NT2/D1 (cell line): ENCODE data around the gene LRRC31.

Source experiments
- DNase-seq: peaks from one replicate; pipeline ENCODE4 v3.0.0-alpha.2; 2011; ENCODE audit warnings: low read depth, low spot score
- H3K27me3 ChIP-seq: 2 replicates; pipeline ENCODE4 v1.6.0; 2011; ENCODE audit warnings: mild to moderate bottlenecking; ENCODE audit not compliant: insufficient read length, insufficient read depth
- H3K36me3 ChIP-seq: 2 replicates; pipeline ENCODE4 v1.6.1; 2011; ENCODE audit warnings: mild to moderate bottlenecking, low read length, mixed read lengths; ENCODE audit not compliant: insufficient read depth, insufficient read length
- H3K4me1 ChIP-seq: 2 replicates; pipeline ENCODE4 v1.5.1; 2011; ENCODE audit not compliant: insufficient read depth, insufficient read length
- H3K4me3 ChIP-seq: 2 replicates; pipeline ENCODE4 v1.5.1; 2011; ENCODE audit warnings: low read depth; ENCODE audit not compliant: insufficient read length
- H3K9ac ChIP-seq: 2 replicates; pipeline ENCODE4 v1.6.0; 2011; ENCODE audit warnings: low read depth; ENCODE audit not compliant: insufficient read length
- H3K9me3 ChIP-seq: 2 replicates; pipeline ENCODE4 v1.5.1; 2011; ENCODE audit warnings: mild to moderate bottlenecking, low read length; ENCODE audit not compliant: insufficient read depth
- SUZ12 ChIP-seq: IDR thresholded peaks from 2 replicates; pipeline ENCODE4 v1.6.1; 2011; ENCODE audit not compliant: insufficient read length, insufficient read depth; ENCODE audit errors: extremely low read depth
- YY1 ChIP-seq: IDR thresholded peaks from 2 replicates; pipeline ENCODE4 v1.6.1; 2011; ENCODE audit not compliant: insufficient read length, insufficient read depth
- ZNF274 ChIP-seq: IDR thresholded peaks from 2 replicates; pipeline ENCODE4 v1.6.1; 2011; ENCODE audit warnings: mild to moderate bottlenecking, low read depth, low read length

LRRC31 gene

DNA sequence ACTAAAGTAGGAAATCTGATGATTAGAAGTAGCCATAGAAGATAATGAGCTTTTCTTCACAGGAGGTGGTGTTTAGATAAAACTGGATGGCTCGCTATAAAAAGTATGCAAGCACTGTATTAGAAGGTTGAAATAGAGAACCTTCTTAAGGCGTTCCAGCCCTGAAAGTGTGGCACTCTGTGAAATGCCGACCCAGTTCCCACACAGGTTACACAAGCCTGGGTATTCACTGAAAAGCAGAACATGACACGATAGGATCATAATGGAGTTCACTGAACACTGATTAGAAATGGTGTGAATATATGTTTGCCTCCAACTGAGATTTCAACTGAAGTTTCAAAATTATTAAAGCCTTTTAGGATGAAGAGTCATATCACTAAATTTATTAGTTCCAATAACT is 42.0 kb downstream of the LRRC31 start:
- no peaks in the 10 kb centered on the region for H3K36me3 ChIP-seq
- H3K4me3 ChIP-seq = no peak overlapping the region
- H3K9me3 ChIP-seq = no peaks in the 10 kb centered on the region
- H3K27me3 ChIP-seq = no peaks in the 10 kb centered on the region
- H3K9ac ChIP-seq = no peak overlapping the region
- H3K4me1 ChIP-seq = no peaks in the 10 kb centered on the region
- TF ChIP-seq ZNF274 (no peak), SUZ12 (no peak), YY1 (no peak)
- no peak for DNase-seq

DNA sequence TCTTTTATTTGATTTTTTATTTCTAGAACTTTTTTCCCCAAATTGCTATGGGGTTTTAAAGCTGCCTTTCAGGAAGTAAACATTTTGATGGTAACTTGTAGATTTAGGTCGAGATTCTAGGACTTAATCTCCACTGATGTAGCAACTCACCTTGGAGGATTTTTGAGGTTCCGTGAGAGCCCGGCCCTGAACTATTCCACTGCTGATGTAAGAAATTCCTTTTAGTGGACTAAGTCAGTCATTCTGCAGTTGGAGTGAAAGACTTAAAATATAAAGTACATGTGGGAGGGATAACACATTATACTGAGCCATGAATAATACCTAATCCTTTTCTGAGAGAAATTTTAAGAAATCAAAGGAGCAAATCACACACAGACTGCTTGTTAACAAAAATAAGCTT is 44.4 kb downstream of the LRRC31 start:
- H3K9me3 ChIP-seq = no peaks in the 10 kb centered on the region
- no peak overlapping the region for H3K4me3 ChIP-seq
- no peaks in the 10 kb centered on the region for H3K4me1 ChIP-seq
- no peak overlapping the region for H3K9ac ChIP-seq
- no peaks in the 10 kb centered on the region for H3K36me3 ChIP-seq
- H3K27me3 ChIP-seq = no peaks in the 10 kb centered on the region
- TF ChIP-seq YY1 (no peak), SUZ12 (no peak), ZNF274 (no peak)
- no peak for DNase-seq

DNA sequence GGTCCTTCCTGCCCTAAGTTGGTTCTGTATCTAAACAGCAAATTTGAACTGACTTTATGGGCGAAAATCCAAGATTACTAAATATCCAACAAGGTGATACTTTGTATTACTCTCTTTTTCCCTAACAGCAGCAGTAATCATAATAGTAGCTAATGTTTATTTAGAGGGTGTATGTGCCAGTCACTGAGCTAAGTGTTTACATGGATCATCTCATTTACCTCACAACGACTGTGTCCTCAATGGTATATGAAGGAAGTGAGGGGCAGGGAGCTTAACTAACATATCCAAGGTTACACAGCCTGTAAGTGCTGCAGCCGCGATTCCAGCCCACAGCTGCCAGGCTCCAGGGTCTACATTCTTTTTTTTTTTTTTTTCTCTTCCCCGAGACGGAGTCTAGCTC is 46.8 kb downstream of the LRRC31 start:
- H3K36me3 ChIP-seq = no peaks in the 10 kb centered on the region
- no peaks in the 10 kb centered on the region for H3K4me1 ChIP-seq
- no peak overlapping the region for H3K9ac ChIP-seq
- H3K4me3 ChIP-seq = no peak overlapping the region
- DNase-seq = no peak
- H3K27me3 ChIP-seq = no peaks in the 10 kb centered on the region
- H3K9me3 ChIP-seq = no peaks in the 10 kb centered on the region
- TF ChIP-seq SUZ12 (no peak), YY1 (no peak), ZNF274 (no peak)

DNA sequence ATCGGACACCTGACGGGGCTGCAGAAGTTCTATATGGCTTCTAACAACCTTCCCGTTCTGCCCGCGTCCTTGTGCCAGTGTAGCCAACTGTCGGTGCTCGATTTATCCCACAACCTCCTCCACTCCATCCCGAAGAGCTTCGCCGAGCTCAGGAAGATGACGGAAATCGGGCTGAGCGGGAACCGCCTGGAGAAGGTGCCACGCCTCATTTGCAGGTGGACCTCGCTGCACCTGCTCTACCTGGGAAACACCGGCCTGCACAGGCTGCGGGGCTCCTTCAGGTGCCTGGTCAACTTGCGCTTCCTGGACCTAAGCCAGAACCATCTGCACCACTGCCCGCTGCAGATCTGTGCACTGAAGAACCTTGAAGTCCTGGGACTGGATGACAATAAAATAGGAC is 47.2 kb downstream of the LRRC31 start:
- TF ChIP-seq YY1 (no peak), ZNF274 (no peak), SUZ12 (no peak)
- no peak overlapping the region for H3K9ac ChIP-seq
- no peaks in the 10 kb centered on the region for H3K36me3 ChIP-seq
- no peaks in the 10 kb centered on the region for H3K27me3 ChIP-seq
- no peaks in the 10 kb centered on the region for H3K4me1 ChIP-seq
- no peaks in the 10 kb centered on the region for H3K9me3 ChIP-seq
- DNase-seq = no peak
- no peak overlapping the region for H3K4me3 ChIP-seq

DNA sequence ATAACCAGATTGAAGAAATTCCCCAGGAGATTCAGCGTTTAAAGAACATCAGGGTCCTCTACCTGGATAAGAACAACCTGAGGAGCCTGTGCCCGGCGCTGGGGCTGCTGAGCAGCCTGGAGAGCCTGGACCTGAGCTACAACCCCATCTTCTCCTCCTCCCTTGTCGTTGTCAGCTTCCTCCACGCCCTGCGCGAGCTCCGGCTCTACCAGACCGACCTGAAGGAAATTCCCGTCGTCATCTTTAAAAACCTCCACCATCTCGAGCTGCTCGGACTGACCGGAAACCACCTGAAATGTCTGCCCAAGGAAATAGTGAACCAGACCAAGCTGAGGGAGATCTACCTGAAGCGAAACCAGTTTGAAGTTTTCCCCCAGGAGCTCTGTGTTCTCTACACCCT is 47.6 kb downstream of the LRRC31 start:
- no peak for DNase-seq
- Histone ChIP-seq H3K9ac (no peak overlapping the region), H3K27me3 (no peaks in the 10 kb centered on the region), H3K36me3 (no peaks in the 10 kb centered on the region), H3K9me3 (no peaks in the 10 kb centered on the region), H3K4me1 (no peaks in the 10 kb centered on the region), H3K4me3 (no peak overlapping the region)
- no peak for TF ChIP-seq SUZ12
- no peak for TF ChIP-seq YY1
- TF ChIP-seq ZNF274 = no peak

DNA sequence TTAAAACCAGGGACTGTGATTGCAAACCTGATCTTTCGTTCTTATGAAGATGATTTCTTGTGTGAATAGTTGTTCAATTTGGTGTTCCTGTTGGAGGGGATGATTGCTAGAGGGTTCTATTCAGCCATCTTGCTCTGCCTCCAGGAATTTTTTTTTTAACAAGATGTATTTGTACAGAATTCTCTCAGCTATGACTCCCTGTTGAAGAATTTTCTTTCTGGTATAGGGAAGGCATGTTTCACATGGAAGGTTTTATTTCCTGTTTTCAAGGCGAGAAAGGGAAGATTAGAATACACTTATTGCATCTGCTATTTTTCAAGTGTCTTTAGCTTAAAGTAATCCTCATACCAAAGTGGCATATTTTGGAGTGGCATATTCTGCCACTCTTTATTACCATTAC is 51.4 kb downstream of the LRRC31 start:
- Histone ChIP-seq H3K36me3 (no peaks in the 10 kb centered on the region), H3K9ac (no peak overlapping the region), H3K27me3 (peaks cover 2% of the 10 kb centered on the region), H3K4me3 (no peak overlapping the region), H3K4me1 (peaks cover 5% of the 10 kb centered on the region), H3K9me3 (peaks cover 12% of the 10 kb centered on the region)
- TF ChIP-seq ZNF274 = no peak
- TF ChIP-seq YY1 = no peak
- no peak for TF ChIP-seq SUZ12
- no peak for DNase-seq

DNA sequence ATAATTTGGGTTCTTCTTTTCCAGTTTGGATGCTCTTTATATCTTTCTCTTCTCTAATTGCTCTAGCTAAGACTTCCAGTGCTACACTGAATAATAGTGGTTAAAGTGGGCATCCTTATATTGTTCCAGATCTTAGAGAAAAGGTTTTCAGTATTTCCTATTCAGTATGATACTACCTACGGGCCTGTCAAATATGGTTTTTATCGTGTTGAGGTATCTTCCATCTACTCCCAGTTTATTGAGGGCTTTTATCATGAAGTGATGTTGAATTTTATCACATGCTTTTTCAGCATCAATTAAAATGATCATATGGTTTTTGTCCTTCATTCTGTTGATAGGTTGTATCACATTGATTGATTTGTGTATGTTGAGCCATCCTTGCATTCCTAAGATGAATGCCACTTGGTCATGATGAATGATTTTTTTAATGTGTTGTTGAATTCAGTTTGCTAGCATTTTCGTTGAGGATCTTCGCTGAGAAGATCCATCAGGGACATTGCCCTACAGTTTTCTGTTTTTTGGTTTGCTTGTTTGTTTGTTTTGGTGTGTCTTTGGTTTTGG is 54.1 kb downstream of the LRRC31 start:
- Histone ChIP-seq H3K9me3 (peaks cover 12% of the 10 kb centered on the region), H3K9ac (no peak overlapping the region), H3K4me1 (peaks cover 5% of the 10 kb centered on the region), H3K4me3 (no peak overlapping the region), H3K27me3 (peaks cover 2% of the 10 kb centered on the region), H3K36me3 (no peaks in the 10 kb centered on the region)
- TF ChIP-seq ZNF274 = no peak
- no peak for TF ChIP-seq YY1
- TF ChIP-seq SUZ12 = no peak
- no peak for DNase-seq
